Spinal cord (tissue), 10 donors: ENCODE results near the gene SCAF4. TPM values are rescaled to one million over a fixed set of nuclear protein-coding genes. Genes with fewer than 3 reads are reported as not detected.
"Not testable (repeated sequence)": the region's sequence is repeated elsewhere in the genome, so short reads cannot be mapped to it uniquely, and the experiment has no call there.

Experiments
- DNase-seq, 6 donors: peaks; one replicate each; pipeline versions ENCODE4 v3.0.0 to v3.0.0-alpha.2; 2013 to 2015; ENCODE audit warnings: low spot score in 6 of 6, low read depth in 4 of 6
- H3K27ac ChIP-seq: one replicate; pipeline ENCODE4 v1.5.1; 2013; ENCODE audit warnings: low read depth, low read length, control low read depth
- H3K27me3 ChIP-seq: one replicate; pipeline ENCODE4 v1.6.1; 2013; ENCODE audit warnings: low read length; ENCODE audit not compliant: control insufficient read depth, insufficient read depth
- H3K36me3 ChIP-seq: one replicate; pipeline ENCODE4 v1.6.1; 2013; ENCODE audit warnings: low read length; ENCODE audit not compliant: control insufficient read depth, insufficient read depth
- H3K4me1 ChIP-seq: one replicate; pipeline ENCODE4 v1.6.1; 2013; ENCODE audit warnings: low read length; ENCODE audit not compliant: control insufficient read depth, insufficient read depth
- H3K4me3 ChIP-seq: one replicate; pipeline ENCODE4 v1.5.1; 2013; ENCODE audit warnings: low read depth, low read length, control low read depth
- H3K9me3 ChIP-seq: one replicate; pipeline ENCODE4 v1.6.1; 2013; ENCODE audit warnings: low read length; ENCODE audit not compliant: control insufficient read depth, insufficient read depth
- WGBS: methylation state at CpG from one replicate; pipeline ENCODE4 v1.1.5; 2013; ENCODE audit warnings: missing lambda C conversion rate; ENCODE audit not compliant: insufficient coverage; 5-methylcytosine and 5-hydroxymethylcytosine counted together
- polyA plus RNA-seq, 2 donors: library from polyadenylated mRNA; unstranded; fragments of 120-200 nt; gene quantifications; one replicate each; pipeline ENCODE4 v1.2.1, GENCODE V29; 2013; ENCODE audit not compliant: insufficient read length in 2 of 2
- total RNA-seq, 2 donors: library from RNA; depleted of rRNA in 1 of 2; stranded (reverse); fragments of 120-200 nt in 1 of 2; fragments of >200 nt in 1 of 2; gene quantifications; one replicate each; pipeline versions ENCODE4 v1.2.3 to v1.2.4, GENCODE V29; 2013 to 2014
- donor health status: healthy.

Gene SCAF4
- total and polyA plus RNA-seq, 4 donors: 10.9 to 30.9 (median 20.8) TPM

DNA sequence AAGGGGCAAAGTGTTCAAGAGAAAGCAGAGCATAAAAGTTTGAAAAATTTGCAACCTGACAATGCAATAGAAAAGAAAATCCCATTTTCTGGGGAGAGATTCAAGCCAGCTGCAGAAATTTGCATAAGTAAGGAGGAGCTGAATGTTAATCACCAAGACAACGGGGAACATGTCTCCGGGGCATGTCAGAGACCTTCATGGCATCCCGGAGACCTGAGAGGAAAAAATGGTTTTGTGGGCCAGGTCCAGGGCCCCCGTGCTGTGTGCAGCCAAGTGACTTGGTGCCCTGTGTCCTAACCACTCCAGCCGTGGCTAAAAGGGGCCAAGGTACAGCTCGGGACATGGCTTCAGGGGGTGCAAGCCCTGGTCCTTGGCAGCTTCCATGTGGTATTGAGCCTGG, 33.9 kb upstream of the SCAF4 start:
- H3K27ac ChIP-seq, DNase-seq, H3K27me3 ChIP-seq: not testable (repeated sequence)

DNA sequence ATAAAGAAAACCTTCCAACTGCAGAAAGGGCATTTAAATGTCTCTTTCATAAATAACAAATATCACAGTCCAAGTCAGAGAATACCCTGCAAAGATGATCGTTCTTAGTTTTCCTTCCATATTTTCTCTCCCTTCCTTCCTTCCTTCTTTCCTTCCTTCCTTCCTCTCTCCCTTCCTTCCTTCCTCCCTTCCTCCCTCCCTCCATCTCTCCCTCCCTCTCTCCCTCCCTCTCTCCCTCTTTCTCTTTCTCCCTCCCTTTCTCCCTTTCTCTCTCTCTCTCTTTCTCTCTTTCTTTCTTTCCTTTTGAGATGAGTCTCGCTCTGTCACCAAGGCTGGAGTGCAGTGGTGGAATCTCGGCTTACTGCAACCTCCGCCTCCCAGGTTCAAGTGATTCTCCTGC, 29.0 kb upstream of the SCAF4 start:
- 91% methylated on average over 2 of the region's 4 CpGs for WGBS
- no peaks in the 10 kb centered on the region for H3K4me1 ChIP-seq
- no peaks in the 10 kb centered on the region for H3K36me3 ChIP-seq
- no peaks in the 10 kb centered on the region for H3K27me3 ChIP-seq
- H3K4me3 ChIP-seq: no peak overlapping the region
- no peaks in the 10 kb centered on the region for H3K9me3 ChIP-seq
- no peak for DNase-seq
- no peak overlapping the region for H3K27ac ChIP-seq

More for the DNA sequence above, 33.9 kb upstream of the SCAF4 start:
- not testable (repeated sequence) for H3K36me3 ChIP-seq, H3K4me3 ChIP-seq, H3K4me1 ChIP-seq, H3K9me3 ChIP-seq
- WGBS: 47% methylated on average over 6 of the region's 6 CpGs

DNA sequence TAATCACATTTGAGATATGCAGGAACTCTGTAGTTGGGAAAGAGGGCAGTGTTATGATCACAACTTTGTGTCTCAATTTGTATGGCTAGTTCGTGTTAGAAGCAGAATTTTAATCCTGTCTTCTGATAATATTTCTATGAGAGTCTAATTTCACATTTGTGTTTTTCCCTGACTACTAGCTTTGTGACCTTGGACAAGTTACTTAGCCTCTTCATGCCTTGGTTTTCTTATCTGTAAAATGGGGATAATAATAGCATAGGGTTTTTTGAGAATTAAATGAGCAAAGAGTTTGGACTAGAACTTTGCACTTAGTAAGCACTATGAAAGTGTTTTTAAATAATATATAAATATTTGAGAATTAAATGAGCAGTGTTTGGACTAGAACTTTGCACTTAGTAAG, 24.9 kb upstream of the SCAF4 start:
- no peak overlapping the region for H3K4me3 ChIP-seq
- no peak overlapping the region for H3K27ac ChIP-seq
- WGBS: no CpG with 5 or more reads among the region's 1 CpG
- H3K4me1 ChIP-seq: no peaks in the 10 kb centered on the region
- H3K9me3 ChIP-seq: no peaks in the 10 kb centered on the region
- no peak for DNase-seq
- no peaks in the 10 kb centered on the region for H3K36me3 ChIP-seq
- no peaks in the 10 kb centered on the region for H3K27me3 ChIP-seq

DNA sequence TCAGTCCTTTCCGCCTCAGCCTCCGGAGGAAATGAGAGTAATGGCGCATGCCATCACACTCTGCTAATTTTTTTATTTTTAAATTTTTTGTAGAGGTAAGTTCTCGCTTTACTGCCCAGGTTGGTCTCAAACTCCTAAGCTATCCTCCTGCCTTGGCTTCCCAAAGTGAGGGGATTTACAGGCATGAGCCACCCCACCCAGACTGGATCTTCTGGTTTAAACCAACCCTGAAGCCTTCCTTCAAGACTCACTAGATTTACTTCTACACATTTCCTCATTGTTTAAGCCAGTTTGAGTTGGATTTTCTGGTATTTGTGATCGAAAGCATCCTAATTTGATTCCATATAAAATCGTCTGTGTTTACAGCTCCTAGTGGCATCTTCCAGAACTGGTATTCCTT, 23.1 kb upstream of the SCAF4 start:
- WGBS: no CpG with 5 or more reads among the region's 6 CpGs
- Histone ChIP-seq H3K27ac (no peak overlapping the region), H3K27me3 (no peaks in the 10 kb centered on the region), H3K4me1 (no peaks in the 10 kb centered on the region), H3K9me3 (no peaks in the 10 kb centered on the region), H3K4me3 (no peak overlapping the region), H3K36me3 (no peaks in the 10 kb centered on the region)
- DNase-seq: no peak

DNA sequence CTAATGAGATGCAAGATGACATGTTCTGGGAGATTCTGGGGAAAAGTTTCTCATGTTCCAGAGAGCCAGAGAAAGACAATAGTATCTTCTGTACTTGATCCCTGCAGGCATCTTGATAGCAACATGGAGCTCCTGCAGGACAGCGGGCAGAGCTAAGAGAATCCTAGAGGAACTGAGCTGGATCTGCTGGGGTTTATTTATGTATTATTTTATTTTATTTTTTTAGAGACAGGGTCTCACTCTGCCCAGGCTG, 22.7 kb upstream of the SCAF4 start:
- Histone ChIP-seq H3K36me3 (no peaks in the 10 kb centered on the region), H3K4me3 (no peak overlapping the region), H3K27ac (no peak overlapping the region), H3K9me3 (no peaks in the 10 kb centered on the region), H3K4me1 (no peaks in the 10 kb centered on the region), H3K27me3 (no peaks in the 10 kb centered on the region)
- DNase-seq: no peak
- WGBS: no CpG with 5 or more reads among the region's 1 CpG

DNA sequence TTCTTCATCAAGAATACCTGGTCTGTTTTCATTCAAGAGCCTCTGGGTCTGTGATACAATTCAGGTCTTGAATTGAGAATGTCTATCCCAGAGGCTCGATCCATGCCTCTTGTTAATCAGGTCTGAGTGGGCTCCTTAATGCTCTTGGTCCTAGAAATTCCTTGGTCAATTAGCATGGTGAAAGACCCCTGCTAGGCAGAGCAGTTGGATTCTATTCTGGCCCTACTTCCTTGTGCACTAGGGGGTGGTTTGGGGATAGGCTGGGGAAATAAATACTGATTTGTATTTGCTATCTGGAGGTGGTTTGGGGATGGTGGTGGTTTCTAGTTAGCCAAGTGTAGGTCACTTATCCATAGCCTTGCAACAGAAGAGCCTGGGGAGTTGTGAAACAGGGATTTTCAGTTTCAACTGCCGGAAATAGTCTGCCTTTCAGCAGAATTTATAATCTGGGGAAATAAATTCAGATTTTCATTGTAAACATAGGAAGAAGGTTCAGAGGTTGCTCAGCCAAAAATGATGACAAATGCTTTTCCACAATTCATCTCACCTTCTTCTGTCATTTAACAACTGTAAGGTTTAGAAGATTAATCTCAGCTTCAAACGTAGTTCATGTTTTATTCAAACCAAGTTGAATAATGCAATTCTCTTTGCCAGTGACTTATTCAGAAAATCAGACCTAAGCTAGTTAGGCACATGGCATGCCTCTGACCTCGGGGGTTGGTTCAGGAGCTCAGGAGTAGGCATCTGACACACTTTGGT, 22.2 kb upstream of the SCAF4 start:
- no peaks in the 10 kb centered on the region for H3K4me1 ChIP-seq
- no peak overlapping the region for H3K27ac ChIP-seq
- no peaks in the 10 kb centered on the region for H3K27me3 ChIP-seq
- H3K36me3 ChIP-seq: no peaks in the 10 kb centered on the region
- WGBS: 64% methylated on average over 2 of the region's 4 CpGs
- DNase-seq: no peak
- H3K4me3 ChIP-seq: no peak overlapping the region
- H3K9me3 ChIP-seq: no peaks in the 10 kb centered on the region

DNA sequence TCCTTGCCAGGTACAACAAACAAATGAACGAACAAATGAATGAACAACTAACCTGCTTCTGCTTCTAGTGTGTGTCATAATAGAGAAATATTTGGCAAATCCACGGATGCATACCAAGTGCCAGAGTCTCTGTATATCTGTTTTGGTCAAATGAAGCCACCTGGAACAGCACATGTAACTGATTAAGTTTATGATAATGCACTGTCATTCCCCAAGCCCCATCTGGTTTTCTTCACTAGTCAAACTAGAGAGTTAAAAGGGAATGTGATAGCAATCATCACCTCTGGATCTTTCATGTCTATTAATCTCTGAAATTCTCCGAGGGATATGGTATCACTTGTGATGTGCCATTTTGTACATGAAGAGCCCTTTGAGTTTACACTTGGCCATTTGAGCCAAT, 21.0 kb upstream of the SCAF4 start:
- H3K27ac ChIP-seq: no peak overlapping the region
- H3K36me3 ChIP-seq: no peaks in the 10 kb centered on the region
- no peaks in the 10 kb centered on the region for H3K27me3 ChIP-seq
- WGBS: 80% methylated on average over 1 of the region's 3 CpGs
- DNase-seq: no peak
- no peak overlapping the region for H3K4me3 ChIP-seq
- no peaks in the 10 kb centered on the region for H3K4me1 ChIP-seq
- H3K9me3 ChIP-seq: no peaks in the 10 kb centered on the region

DNA sequence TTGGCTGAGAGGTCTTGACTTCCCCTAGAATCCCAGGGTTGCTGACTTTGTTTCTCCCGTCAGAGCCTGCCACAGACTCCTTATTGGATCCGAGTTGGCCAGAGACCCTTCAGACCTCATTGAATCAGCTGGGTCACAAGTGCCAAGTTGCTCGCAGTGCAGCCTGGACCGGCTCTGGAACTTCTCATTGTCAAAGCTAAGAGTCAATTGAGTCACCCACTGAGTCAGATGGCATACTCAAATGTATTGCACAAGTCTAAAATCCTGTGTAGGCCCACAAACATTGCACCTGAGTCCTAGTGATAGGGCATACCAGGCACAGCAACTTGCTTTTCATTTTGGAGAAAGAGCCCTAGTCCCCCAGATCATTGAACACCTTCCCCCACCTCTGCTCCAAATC, 20.4 kb upstream of the SCAF4 start:
- H3K9me3 ChIP-seq: no peaks in the 10 kb centered on the region
- WGBS: 90% methylated on average over 4 of the region's 4 CpGs
- no peaks in the 10 kb centered on the region for H3K4me1 ChIP-seq
- H3K27me3 ChIP-seq: no peaks in the 10 kb centered on the region
- H3K27ac ChIP-seq: no peak overlapping the region
- DNase-seq: no peak
- no peaks in the 10 kb centered on the region for H3K36me3 ChIP-seq
- no peak overlapping the region for H3K4me3 ChIP-seq

DNA sequence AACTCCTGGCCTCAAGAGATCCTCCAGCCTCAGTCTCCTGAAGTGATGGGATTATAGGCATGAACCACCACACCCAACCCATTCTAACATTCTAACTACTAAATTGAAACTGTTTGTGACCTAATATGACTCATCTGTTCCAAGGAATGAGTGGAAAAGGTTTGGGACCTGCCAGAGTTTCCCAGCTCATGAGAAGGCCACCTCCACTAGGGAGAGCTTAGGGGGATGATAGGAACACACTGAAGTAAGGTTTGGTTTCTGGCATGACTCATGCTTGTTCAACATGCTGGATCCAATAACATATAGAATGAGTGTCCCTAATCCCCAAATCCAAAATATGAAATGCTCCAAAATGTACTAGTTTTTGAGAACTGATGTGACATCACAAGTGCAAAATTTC, 18.9 kb upstream of the SCAF4 start:
- no peak overlapping the region for H3K4me3 ChIP-seq
- no peaks in the 10 kb centered on the region for H3K9me3 ChIP-seq
- H3K4me1 ChIP-seq: no peaks in the 10 kb centered on the region
- no peak overlapping the region for H3K27ac ChIP-seq
- no peaks in the 10 kb centered on the region for H3K36me3 ChIP-seq
- no peak for DNase-seq
- no peaks in the 10 kb centered on the region for H3K27me3 ChIP-seq

DNA sequence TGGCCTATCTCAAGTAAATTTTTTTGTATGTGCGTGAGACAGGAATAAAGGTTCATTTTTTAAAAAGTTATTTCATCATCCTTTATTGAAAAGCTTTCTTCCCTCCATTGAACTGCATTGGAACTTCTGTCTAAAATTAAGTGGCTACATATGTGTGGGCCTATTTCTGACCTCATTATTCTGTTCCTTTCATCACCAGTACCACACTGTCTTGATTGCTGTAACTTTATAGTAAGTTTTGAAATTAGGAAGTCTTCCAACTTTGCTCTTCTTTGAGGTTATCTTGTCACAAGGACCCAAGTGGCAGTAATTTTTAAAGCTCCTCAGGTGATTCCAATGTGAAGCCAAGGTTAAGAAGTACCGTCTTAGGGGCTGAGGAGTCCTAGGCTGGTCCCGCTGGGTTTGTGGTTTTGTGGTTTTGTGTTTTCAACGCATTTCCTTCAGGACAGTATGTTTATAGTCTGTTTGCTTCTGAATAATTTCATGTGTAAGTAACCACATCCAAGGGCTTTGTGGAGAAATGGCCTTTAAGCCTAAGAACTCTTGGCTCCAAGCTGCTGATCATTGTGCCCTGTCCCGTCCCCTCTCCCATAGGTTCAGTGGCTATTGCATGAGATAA, 12.4 kb upstream of the SCAF4 start:
- Histone ChIP-seq H3K36me3 (no peaks in the 10 kb centered on the region), H3K9me3 (peaks cover 7% of the 10 kb centered on the region), H3K4me1 (no peaks in the 10 kb centered on the region), H3K27ac (no peak overlapping the region), H3K4me3 (no peak overlapping the region), H3K27me3 (no peaks in the 10 kb centered on the region)
- WGBS: 100% methylated on average over 2 of the region's 5 CpGs
- DNase-seq: no peak
